BE2C (cell line): Measurements from ENCODE around the gene PASK.

Experiments used
- DNase-seq: peaks from one replicate; pipeline ENCODE4 v3.0.0-alpha.2; 2020
- H3K27me3 ChIP-seq: fragments of 250-450 bp; sonication (Bioruptor Pico); 2 replicates; pipeline ENCODE4 v1.5.1; 2020; ENCODE audit warnings: mild to moderate bottlenecking
- H3K36me3 ChIP-seq: fragments of 250-450 bp; sonication (Bioruptor Pico); 2 replicates; pipeline ENCODE4 v1.5.1; 2020; ENCODE audit warnings: mild to moderate bottlenecking
- H3K4me1 ChIP-seq: fragments of 250-450 bp; sonication (Bioruptor Pico); 2 replicates; pipeline ENCODE4 v1.5.1; 2020
- H3K4me3 ChIP-seq: 2 replicates; pipeline ENCODE4 v1.5.1; 2011; ENCODE audit warnings: low read depth, low read length
- H3K9me3 ChIP-seq: fragments of 250-450 bp; sonication (Bioruptor Pico); 2 replicates; pipeline ENCODE4 v1.5.1; 2020
- CTCF ChIP-seq: IDR thresholded peaks from 2 replicates; pipeline ENCODE4 v1.5.1; 2012; ENCODE audit warnings: mild to moderate bottlenecking, low read depth, low read length

Gene PASK

DNA sequence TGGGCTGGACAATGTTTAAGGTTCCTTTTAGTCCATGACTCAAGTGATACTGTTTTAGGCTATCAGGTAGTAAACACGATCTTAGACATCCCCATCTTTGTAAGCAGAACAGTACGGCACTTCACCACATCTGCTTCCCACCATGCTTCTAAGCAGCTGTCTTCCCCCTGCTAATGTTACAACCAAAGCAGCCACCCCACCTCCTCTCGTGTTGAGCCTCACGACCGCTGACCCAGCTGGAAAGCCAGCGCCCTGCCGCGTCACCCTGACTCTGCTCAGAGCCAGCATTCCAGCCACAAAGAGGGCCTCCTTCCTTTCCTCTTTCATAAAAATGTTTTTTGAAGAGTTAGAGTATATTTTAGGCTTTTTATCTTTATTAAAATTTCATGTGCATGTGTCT lies 56.6 kb downstream of the PASK start:
- H3K4me3 ChIP-seq, result no peak overlapping the region
- H3K9me3 ChIP-seq, result no peaks in the 10 kb centered on the region
- TF ChIP-seq CTCF, result no peak
- H3K4me1 ChIP-seq, result no peaks in the 10 kb centered on the region
- no peak for DNase-seq
- H3K36me3 ChIP-seq, result peaks cover 63% of the 10 kb centered on the region
- no peaks in the 10 kb centered on the region for H3K27me3 ChIP-seq

DNA sequence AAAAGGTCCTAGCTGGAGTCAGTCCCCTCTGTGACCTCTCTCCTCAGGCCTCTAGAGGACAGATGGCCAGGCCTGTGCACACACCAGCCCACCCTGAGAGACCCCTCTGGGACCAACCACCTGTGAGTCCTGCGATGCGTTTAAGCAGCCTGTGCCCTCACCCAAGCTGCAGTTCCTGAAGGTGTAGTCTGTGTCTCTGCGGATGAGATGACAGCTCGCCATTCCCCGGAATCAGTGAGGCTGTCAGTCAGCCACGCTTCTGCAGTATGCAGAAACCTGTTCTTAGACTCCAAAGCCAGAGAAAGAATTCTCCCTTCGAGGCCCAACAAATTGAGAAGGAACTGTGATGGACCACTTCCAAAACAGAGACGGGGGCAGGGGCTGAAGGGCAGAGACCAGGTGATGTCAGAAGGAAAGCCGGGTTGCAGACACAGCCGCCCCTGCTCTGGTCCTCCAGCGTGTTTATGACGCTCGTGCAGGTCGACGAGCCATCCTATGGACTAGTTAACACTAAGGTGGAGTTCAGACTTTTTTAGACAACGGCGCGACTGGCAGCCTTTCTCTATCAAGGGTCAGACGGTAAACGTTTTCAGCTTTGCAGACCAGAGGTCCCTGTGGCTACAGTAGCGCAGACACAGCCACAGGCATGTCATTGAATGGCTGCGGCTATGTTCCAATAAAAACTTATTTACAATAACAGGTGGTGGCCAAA lies 57.4 kb downstream of the PASK start:
- H3K36me3 ChIP-seq, result peaks cover 63% of the 10 kb centered on the region
- no peak for DNase-seq
- no peak overlapping the region for H3K4me3 ChIP-seq
- no peaks in the 10 kb centered on the region for H3K27me3 ChIP-seq
- no peaks in the 10 kb centered on the region for H3K9me3 ChIP-seq
- no peak for TF ChIP-seq CTCF
- no peaks in the 10 kb centered on the region for H3K4me1 ChIP-seq

GRCh38 chr2:241091201-241091600 lies 58.1 kb downstream of the PASK start:
- no peaks in the 10 kb centered on the region for H3K27me3 ChIP-seq
- no peak overlapping the region for H3K4me3 ChIP-seq
- peaks cover 65% of the 10 kb centered on the region for H3K36me3 ChIP-seq
- no peak for TF ChIP-seq CTCF
- H3K4me1 ChIP-seq, result no peaks in the 10 kb centered on the region
- DNase-seq, result no peak
- no peaks in the 10 kb centered on the region for H3K9me3 ChIP-seq

- no peak for DNase-seq
- no peaks in the 10 kb centered on the region for H3K27me3 ChIP-seq
- peaks cover 47% of the 10 kb centered on the region for H3K36me3 ChIP-seq
- H3K9me3 ChIP-seq, result no peaks in the 10 kb centered on the region
- TF ChIP-seq CTCF, result no peak
- H3K4me1 ChIP-seq, result no peaks in the 10 kb centered on the region
- H3K4me3 ChIP-seq, result no peak overlapping the region
Measured at GRCh38 chr2:241088791-241089732, 60.2 kb downstream of the PASK start.

DNA sequence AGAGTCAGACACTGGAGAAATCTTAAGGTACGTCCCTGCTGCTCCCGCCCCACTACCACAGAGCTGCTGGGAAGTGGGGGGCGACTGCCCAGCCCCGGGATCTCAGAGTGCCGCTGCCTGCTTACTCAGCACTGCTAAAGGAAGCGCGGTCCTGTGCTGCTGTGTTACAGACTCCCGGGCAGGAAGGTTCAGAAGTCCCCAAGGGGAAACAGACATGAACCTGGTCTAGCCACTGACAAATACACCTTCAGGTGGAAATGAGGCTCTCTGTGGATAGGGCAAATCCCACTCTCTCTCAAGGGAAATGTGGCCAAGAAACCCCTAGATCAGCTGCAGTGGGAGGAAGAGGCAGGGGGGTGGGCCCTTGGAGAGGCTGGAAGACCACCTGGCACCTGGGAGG lies 60.9 kb downstream of the PASK start:
- DNase-seq, result no peak
- Histone ChIP-seq H3K9me3 (no peaks in the 10 kb centered on the region), H3K36me3 (peaks cover 42% of the 10 kb centered on the region), H3K4me3 (no peak overlapping the region), H3K27me3 (no peaks in the 10 kb centered on the region), H3K4me1 (no peaks in the 10 kb centered on the region)
- TF ChIP-seq CTCF, result no peak
